NOMO-1 treated with dmso at 0.1 percent for 144 hours (cell line): ENCODE measurements around the gene STIM2.
"Not testable (repeated sequence)": the region's sequence is repeated elsewhere in the genome, so short reads cannot be mapped to it uniquely, and the experiment has no call there.

Experiments
- DNase-seq: peaks from one replicate; lab custom pipeline; 2025; ENCODE audit not compliant: unreplicated experiment; lab: John Stamatoyannopoulos, UW

STIM2 gene

GRCh38 chr4:26950446-26950845 is 89.8 kb downstream of the STIM2 start:
- no peak for DNase-seq

- no peak for DNase-seq
Measured at GRCh38 chr4:26952891-26953290, 92.2 kb downstream of the STIM2 start.

- DNase-seq = no peak
Measured at GRCh38 chr4:26953366-26953765, 92.7 kb downstream of the STIM2 start.

GRCh38 chr4:26953770-26954423 is 93.3 kb downstream of the STIM2 start:
- no peak for DNase-seq

GRCh38 chr4:26955241-26955640 is 94.6 kb downstream of the STIM2 start:
- no peak for DNase-seq

GRCh38 chr4:26958925-26959653 is 98.4 kb downstream of the STIM2 start:
- DNase-seq = no peak

- no peak for DNase-seq
Measured at GRCh38 chr4:26959654-26960047, 99.0 kb downstream of the STIM2 start.

- no peak for DNase-seq
Measured at GRCh38 chr4:26962720-26963119, 102.1 kb downstream of the STIM2 start.

- DNase-seq = no peak
Measured at GRCh38 chr4:26964512-26964911, 103.9 kb downstream of the STIM2 start.

GRCh38 chr4:26964994-26965393 is 104.4 kb downstream of the STIM2 start:
- no peak for DNase-seq

- not testable (repeated sequence) for DNase-seq
Measured at GRCh38 chr4:26975464-26976181, 115.0 kb downstream of the STIM2 start.

- no peak for DNase-seq
Measured at GRCh38 chr4:26978387-26979053, 117.9 kb downstream of the STIM2 start.

GRCh38 chr4:26984896-26985295 is 124.3 kb downstream of the STIM2 start:
- DNase-seq = no peak

- no peak for DNase-seq
Measured at GRCh38 chr4:26985873-26986272, 125.2 kb downstream of the STIM2 start.

- no peak for DNase-seq
Measured at GRCh38 chr4:26987191-26987590, 126.5 kb downstream of the STIM2 start.

- no peak for DNase-seq
Measured at GRCh38 chr4:26991057-26991456, 130.4 kb downstream of the STIM2 start.

GRCh38 chr4:26992657-26993361 is 132.2 kb downstream of the STIM2 start:
- peak; percentile 61 for DNase-seq

- no peak for DNase-seq
Measured at GRCh38 chr4:26993539-26993938, 132.9 kb downstream of the STIM2 start.

- DNase-seq = no peak
Measured at GRCh38 chr4:26993967-26994366, 133.3 kb downstream of the STIM2 start.

- DNase-seq = no peak
Measured at GRCh38 chr4:26995316-26995715, 134.7 kb downstream of the STIM2 start.

GRCh38 chr4:26996745-26997144 is 136.1 kb downstream of the STIM2 start:
- DNase-seq = no peak
